PC-3 (cell line): ENCODE results near the gene CCNJL.

Experiments
- EZH2 ChIP-seq: fragments of 300-600 bp; sonication (generic); IDR thresholded peaks from one replicate; pipeline ENCODE4 v1.6.1; 2017; ENCODE audit warnings: antibody characterized with exemption, mild to moderate bottlenecking, low read length; ENCODE audit not compliant: unreplicated experiment
- EZH2phosphoT487 ChIP-seq: fragments of 300-600 bp; sonication (generic); IDR thresholded peaks from 2 replicates; pipeline ENCODE4 v1.6.1; 2018; ENCODE audit warnings: mild to moderate bottlenecking, antibody characterized with exemption, low read length, borderline replicate concordance
- TF ChIP-seq, protein P1 (sequence below): fragments of 300-600 bp; sonication (generic); conservative IDR thresholded peaks from 2 replicates; pipeline ENCODE4 v1.5.1; 2017; ENCODE audit warnings: antibody characterized with exemption, low read depth, mild to moderate bottlenecking, low read length

DNA sequence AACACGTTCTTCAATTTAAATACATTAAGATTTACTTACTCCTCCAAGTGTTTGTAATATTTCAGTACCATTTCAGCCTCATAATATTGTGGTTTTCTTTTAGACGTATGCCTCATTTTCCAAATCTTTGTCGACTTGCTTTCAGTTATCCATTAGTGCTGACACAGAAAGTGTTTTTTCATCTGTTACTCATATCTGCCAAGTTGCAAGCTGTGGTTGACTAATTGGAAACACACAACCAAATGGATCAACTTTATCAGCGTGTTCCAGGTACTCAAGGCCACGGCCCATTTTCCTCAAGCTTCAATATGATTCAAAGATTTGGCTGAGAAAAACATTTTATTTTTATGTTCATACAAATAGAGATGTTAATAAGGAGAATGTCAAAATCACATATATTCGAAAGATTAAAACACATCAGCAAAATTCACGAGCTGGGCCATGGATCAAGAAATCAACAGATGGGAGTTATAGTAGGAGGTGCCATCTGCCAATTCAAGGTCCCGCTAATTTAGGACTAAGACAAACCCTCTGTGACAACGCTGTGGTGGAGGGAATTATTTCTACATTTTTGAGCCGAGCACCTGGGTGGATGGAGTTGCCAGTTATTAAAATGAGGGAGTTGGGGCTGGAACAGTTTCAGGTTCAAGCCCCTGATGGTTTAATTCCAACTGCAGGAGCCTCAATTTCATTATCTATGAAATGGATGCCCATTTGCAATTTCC lies 27.2 kb upstream of the CCNJL start:
- TF ChIP-seq, protein P1, sequence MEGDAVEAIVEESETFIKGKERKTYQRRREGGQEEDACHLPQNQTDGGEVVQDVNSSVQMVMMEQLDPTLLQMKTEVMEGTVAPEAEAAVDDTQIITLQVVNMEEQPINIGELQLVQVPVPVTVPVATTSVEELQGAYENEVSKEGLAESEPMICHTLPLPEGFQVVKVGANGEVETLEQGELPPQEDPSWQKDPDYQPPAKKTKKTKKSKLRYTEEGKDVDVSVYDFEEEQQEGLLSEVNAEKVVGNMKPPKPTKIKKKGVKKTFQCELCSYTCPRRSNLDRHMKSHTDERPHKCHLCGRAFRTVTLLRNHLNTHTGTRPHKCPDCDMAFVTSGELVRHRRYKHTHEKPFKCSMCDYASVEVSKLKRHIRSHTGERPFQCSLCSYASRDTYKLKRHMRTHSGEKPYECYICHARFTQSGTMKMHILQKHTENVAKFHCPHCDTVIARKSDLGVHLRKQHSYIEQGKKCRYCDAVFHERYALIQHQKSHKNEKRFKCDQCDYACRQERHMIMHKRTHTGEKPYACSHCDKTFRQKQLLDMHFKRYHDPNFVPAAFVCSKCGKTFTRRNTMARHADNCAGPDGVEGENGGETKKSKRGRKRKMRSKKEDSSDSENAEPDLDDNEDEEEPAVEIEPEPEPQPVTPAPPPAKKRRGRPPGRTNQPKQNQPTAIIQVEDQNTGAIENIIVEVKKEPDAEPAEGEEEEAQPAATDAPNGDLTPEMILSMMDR = no peak
- TF ChIP-seq EZH2phosphoT487 (no peak), EZH2 (no peak)
